Left lung (tissue), 10 donors: ENCODE data around the gene PKMYT1. TPM values are rescaled to one million over a fixed set of nuclear protein-coding genes. Genes with fewer than 3 reads are reported as not detected.
"Not testable (repeated sequence)": the region's sequence is repeated elsewhere in the genome, so short reads cannot be mapped to it uniquely, and the experiment has no call there.

Source experiments
- ATAC-seq: fragments of 200-7000 bp; cut with Tn5 transposase; one replicate; pipeline ENCODE4 v1.9.1; 2020; ENCODE audit warnings: moderate library complexity
- DNase-seq, 4 donors: peaks; one replicate each; pipeline ENCODE4 v3.0.0-alpha.2; 2013 to 2020
- H3K27ac ChIP-seq, 2 donors: fragments of 200-600 bp; sonication (generic) in 1 of 2; one replicate each; pipeline versions ENCODE4 v1.5.0 to v1.8.0; 2020 to 2021
- H3K27me3 ChIP-seq, 2 donors: fragments of 200-600 bp; sonication (generic) in 1 of 2; one replicate each; pipeline versions ENCODE4 v1.5.0 to v1.8.0; 2020 to 2021
- H3K36me3 ChIP-seq, 2 donors: fragments of 200-600 bp; sonication (generic) in 1 of 2; one replicate each; pipeline versions ENCODE4 v1.5.0 to v1.8.0; 2020 to 2021
- H3K4me1 ChIP-seq, 2 donors: fragments of 200-600 bp; one replicate each; pipeline ENCODE4 v1.8.0; 2021
- H3K4me3 ChIP-seq, 2 donors: fragments of 200-600 bp; sonication (generic) in 1 of 2; one replicate each; pipeline versions ENCODE4 v1.5.0 to v1.8.0; 2020 to 2021; ENCODE audit warnings: mild to moderate bottlenecking in 1 of 2
- H3K9me3 ChIP-seq, 2 donors: fragments of 200-600 bp; sonication (generic) in 1 of 2; one replicate each; pipeline versions ENCODE4 v1.5.0 to v1.8.0; 2020 to 2021
- intact Hi-C, 2 donors: fragments of 100-400 bp; cut with DNase I; formaldehyde crosslinking; loops; one replicate each; pipeline versions ENCODE4 v1.11.2 to v1.14.2; 2022
- polyA plus RNA-seq, 6 donors: library from polyadenylated mRNA; unstranded; fragments of 120-200 nt; gene quantifications; one replicate each; pipeline ENCODE4 v1.2.1, GENCODE V29; 2013; ENCODE audit not compliant: insufficient read length in 6 of 6
- total RNA-seq, 2 donors: library from RNA; stranded (reverse); fragmentation: NEBNext Ultra II Directional; extraction: Animal tissue kit (Norgen Biotek cat#: 25700); gene quantifications; one replicate each; pipeline ENCODE4 v1.2.1, GENCODE V29; 2021
- TF ChIP-seq, protein P1 (sequence below), 2 donors: fragments of 200-600 bp; sonication (generic) in 1 of 2; IDR thresholded peaks; one replicate each; pipeline versions ENCODE4 v1.5.0 to v1.8.0; 2021; ENCODE audit warnings: antibody characterized with exemption in 2 of 2
- donor health status: DM: no; HTN: yes; CAD: no.
- donor health status: DM: no; HTN: no; CAD: no.

The PKMYT1 gene
- total and polyA plus RNA-seq, 8 donors = 13.9 to 21.8 (median 17.2) TPM

DNA sequence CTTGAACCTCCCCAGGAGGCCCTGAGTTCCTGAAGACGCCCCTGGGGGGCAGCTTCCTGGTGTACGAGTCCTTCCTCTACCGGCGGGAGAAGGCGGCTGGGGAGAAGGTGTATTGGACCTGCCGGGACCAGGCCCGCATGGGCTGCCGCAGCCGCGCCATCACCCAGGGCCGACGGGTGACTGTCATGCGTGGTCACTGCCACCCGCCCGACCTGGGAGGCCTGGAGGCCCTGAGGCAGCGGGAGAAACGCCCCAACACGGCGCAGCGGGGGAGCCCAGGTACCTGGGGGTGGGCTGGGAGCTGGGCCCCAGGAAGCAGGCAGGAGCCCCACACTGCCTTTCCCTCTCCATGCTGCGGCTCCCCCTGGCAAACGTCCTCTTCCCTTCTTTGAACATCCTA, 46.5 kb downstream of the PKMYT1 start:
- intact Hi-C loops = no loop called here
- no peaks in the 10 kb centered on the region for H3K27me3 ChIP-seq
- no peak overlapping the region for H3K4me3 ChIP-seq
- no peak for DNase-seq
- no peak overlapping the region for H3K27ac ChIP-seq
- peaks cover 0 to 84% of the 10 kb centered on the region in 2 donors for H3K36me3 ChIP-seq
- no peak for ATAC-seq
- H3K9me3 ChIP-seq = no peaks in the 10 kb centered on the region
- TF ChIP-seq, protein P1, sequence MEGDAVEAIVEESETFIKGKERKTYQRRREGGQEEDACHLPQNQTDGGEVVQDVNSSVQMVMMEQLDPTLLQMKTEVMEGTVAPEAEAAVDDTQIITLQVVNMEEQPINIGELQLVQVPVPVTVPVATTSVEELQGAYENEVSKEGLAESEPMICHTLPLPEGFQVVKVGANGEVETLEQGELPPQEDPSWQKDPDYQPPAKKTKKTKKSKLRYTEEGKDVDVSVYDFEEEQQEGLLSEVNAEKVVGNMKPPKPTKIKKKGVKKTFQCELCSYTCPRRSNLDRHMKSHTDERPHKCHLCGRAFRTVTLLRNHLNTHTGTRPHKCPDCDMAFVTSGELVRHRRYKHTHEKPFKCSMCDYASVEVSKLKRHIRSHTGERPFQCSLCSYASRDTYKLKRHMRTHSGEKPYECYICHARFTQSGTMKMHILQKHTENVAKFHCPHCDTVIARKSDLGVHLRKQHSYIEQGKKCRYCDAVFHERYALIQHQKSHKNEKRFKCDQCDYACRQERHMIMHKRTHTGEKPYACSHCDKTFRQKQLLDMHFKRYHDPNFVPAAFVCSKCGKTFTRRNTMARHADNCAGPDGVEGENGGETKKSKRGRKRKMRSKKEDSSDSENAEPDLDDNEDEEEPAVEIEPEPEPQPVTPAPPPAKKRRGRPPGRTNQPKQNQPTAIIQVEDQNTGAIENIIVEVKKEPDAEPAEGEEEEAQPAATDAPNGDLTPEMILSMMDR (IDR thresholded peaks at IDR 0.05) = no peak
- H3K4me1 ChIP-seq = no peaks in the 10 kb centered on the region

DNA sequence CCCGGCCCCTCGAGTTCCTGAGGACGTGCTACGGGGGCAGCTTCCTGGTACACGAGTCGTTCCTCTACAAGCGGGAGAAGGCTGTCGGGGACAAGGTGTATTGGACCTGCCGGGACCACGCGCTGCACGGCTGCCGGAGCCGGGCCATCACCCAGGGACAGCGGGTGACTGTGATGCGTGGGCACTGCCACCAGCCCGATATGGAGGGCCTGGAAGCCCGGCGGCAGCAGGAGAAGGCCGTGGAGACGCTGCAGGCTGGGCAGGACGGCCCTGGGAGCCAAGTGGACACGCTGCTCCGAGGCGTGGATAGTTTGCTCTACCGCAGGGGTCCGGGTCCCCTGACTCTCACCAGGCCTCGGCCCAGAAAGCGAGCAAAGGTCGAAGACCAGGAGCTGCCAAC, 47.1 kb downstream of the PKMYT1 start:
- Histone ChIP-seq H3K9me3 (no peaks in the 10 kb centered on the region), H3K27me3 (no peaks in the 10 kb centered on the region), H3K4me3 (no peak overlapping the region), H3K36me3 (peaks cover 0 to 79% of the 10 kb centered on the region in 2 donors), H3K27ac (no peak overlapping the region), H3K4me1 (no peaks in the 10 kb centered on the region)
- intact Hi-C loops = no loop called here
- no peak for ATAC-seq
- TF ChIP-seq, protein P1 (IDR thresholded peaks at IDR 0.05) = no peak
- DNase-seq = no peak

DNA sequence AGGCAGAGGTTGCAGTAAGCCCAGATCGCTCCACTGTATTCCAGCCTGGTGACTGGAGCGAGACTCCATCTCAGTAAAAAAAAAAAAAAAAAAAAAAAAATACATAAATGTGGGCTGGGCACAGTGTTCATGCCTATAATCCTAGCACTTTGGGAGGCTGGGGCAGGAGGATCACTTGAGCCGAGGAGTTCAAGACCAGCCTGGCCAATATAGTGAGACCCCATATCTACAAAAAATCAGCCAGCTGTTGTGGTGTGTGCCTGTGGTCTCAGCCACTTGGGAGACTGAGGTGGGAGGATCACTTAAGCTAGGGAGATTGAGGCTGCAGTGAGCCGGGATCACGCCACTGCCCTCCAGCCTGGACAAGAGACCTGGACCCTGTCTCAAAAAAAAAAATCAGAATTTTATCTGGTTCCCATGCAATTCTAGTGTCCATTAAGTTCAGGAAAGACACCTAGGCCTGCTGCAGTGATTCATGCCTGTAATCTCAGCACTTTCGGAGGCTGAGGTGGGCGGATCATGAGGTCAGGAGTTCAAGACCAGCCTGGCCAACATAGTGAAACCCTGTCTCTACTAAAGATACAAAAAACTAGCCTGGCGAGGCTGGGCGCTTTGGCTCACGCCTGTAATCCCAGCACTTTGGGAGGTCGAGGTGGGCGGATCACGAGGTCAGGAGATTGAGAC, 48.9 kb downstream of the PKMYT1 start:
- DNase-seq, H3K27me3 ChIP-seq, H3K9me3 ChIP-seq, intact Hi-C loops, H3K27ac ChIP-seq, H3K4me3 ChIP-seq, ATAC-seq: not testable (repeated sequence)
- peaks cover 0 to 61% of the 10 kb centered on the region in 2 donors for H3K36me3 ChIP-seq
- peaks cover 0 to 11% of the 10 kb centered on the region in 2 donors for H3K4me1 ChIP-seq

DNA sequence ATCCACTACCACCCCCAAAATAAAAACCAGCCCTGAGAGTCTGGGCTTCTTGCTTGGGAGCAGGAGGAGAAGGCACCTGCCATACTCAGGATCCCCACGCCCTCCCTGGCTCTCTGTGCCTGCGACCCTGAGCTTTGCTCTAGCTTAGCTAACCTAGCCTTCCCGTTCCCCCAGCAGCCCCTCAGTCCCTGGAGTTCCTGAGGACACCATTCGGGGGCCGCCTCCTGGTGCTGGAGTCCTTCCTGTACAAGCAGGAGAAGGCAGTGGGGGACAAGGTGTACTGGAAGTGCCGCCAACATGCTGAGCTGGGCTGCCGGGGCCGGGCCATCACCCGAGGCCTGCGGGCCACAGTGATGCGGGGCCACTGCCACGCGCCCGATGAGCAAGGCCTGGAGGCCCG, 50.0 kb downstream of the PKMYT1 start:
- ATAC-seq (no peak), DNase-seq (no peak)
- intact Hi-C loops = no loop called here
- TF ChIP-seq, protein P1 (IDR thresholded peaks at IDR 0.05) = no peak
- Histone ChIP-seq H3K36me3 (peaks cover 0 to 50% of the 10 kb centered on the region in 2 donors), H3K27me3 (no peaks in the 10 kb centered on the region), H3K4me1 (peaks cover 0 to 11% of the 10 kb centered on the region in 2 donors), H3K27ac (no peak overlapping the region), H3K4me3 (no peak overlapping the region), H3K9me3 (no peaks in the 10 kb centered on the region)

DNA sequence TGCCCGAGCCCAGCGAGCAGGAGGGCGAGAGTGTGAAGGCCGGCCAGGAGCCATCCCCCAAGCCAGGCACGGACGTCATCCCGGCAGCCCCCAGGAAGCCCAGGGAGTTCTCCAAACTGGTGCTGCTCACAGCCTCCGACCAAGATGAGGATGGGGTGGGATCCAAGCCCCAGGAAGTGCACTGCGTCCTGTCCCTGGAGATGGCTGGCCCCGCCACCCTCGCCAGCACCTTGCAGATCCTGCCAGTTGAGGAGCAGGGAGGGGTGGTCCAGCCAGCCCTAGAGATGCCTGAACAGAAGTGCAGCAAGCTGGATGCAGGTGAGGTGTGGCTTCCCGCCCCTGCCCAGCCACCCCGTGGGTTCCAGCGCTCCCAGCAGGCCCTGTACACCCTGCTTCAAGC, 50.6 kb downstream of the PKMYT1 start:
- no peak for ATAC-seq
- no peak overlapping the region for H3K4me3 ChIP-seq
- H3K36me3 ChIP-seq = peaks cover 0 to 47% of the 10 kb centered on the region in 2 donors
- TF ChIP-seq, protein P1 (IDR thresholded peaks at IDR 0.05) = no peak
- no peaks in the 10 kb centered on the region for H3K27me3 ChIP-seq
- peaks cover 0 to 11% of the 10 kb centered on the region in 2 donors for H3K4me1 ChIP-seq
- H3K27ac ChIP-seq = no peak overlapping the region
- intact Hi-C loops = loop anchor here in 1 of 2 donors (10.0 kb wide), 1 partner anchor 55 kb away; no protein-coding TSS in a partner anchor
- no peaks in the 10 kb centered on the region for H3K9me3 ChIP-seq
- DNase-seq = peak in 1 of 4 donors; percentile 62
